ENCODE results near the gene TSPAN5. TPM values are rescaled to one million over a fixed set of nuclear protein-coding genes. Genes with fewer than 3 reads are reported as not detected.

TSPAN5 gene
- polyA plus RNA-seq (28.0 to 45.5 TPM (median 45.0 TPM) in 3 replicates), polyA minus RNA-seq (26.0 to 43.1 TPM (median 28.7 TPM) in 3 replicates)
- polyA plus RNA-seq (2011; ENCODE audit: low read depth) = 4.8 TPM
- polyA plus RNA-seq (2011; cell fraction: cytosol; rRNA removed) = 20.1 and 29.1 TPM in 2 replicates
- 35.0 and 36.3 TPM in 2 replicates for polyA plus RNA-seq (2011; cell fraction: nucleus; rRNA removed)
- polyA plus RNA-seq (2012; ENCODE audit: low replicate concordance) = 11.1 and 33.6 TPM in 2 replicates
- polyA minus RNA-seq (2011; cell fraction: cytosol; rRNA and poly(A)+ RNA removed) = 25.5 TPM
- polyA minus RNA-seq (2011; cell fraction: nucleus; rRNA and poly(A)+ RNA removed) = 22.2 and 39.9 TPM in 2 replicates

DNA sequence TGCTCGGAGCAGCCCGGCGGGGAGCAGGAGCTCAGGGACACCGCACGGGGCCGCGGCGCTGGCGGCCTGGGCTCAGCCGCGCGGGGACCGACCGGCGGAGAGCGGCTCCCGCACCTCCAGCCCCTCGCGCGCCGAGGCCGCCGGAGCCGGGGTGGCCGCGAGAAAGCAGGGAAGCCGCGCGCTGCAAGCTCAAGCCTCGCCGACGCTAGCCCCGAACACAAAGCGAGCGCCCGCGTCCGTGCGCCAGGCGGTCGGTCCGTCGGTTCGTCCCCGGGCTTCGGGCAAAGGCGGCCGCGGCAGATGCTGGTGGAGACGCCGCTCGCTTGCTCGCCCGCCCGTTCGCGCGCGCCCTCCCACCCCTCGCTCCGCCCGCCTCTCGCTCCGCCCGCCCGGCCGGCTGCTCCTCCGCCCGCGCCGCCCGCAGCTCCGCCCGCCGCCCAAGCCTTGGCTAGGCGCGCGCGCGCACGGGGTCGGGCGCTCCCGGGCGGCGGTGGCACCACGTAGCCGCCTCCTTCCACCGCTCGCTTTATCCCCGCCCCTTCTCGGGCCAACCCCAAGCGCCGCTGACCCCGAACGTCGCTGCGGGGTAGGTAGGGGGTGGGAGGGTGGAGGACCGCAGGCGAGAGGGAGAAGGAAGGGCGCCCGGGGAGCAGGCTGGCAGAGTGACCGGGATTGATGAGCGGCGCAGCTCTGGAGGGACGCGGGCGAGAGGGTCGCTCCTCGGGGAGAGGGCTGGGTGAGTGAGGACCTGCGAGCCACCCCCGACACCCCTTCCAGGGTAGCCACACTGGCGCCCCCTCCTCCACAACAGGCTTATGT is at the start of gene TSPAN5:
TSPAN5 (minus strand) TSS at position 325 of the 819 bp plus-strand sequence.
- Histone ChIP-seq H3K4me2 (ENCODE audit: control insufficient read depth, extremely low read depth, insufficient read depth, low read depth, low read length) (peak within 1 kb of the TSS; percentile 98), H3K79me2 (ENCODE audit: control insufficient read depth, insufficient read depth, low read length) (peaks cover 31% of the 10 kb centered on the region), H4K20me1 (ENCODE audit: control insufficient read depth, extremely low read depth, insufficient read depth, low read length) (no peaks in the 10 kb centered on the region)

DNA sequence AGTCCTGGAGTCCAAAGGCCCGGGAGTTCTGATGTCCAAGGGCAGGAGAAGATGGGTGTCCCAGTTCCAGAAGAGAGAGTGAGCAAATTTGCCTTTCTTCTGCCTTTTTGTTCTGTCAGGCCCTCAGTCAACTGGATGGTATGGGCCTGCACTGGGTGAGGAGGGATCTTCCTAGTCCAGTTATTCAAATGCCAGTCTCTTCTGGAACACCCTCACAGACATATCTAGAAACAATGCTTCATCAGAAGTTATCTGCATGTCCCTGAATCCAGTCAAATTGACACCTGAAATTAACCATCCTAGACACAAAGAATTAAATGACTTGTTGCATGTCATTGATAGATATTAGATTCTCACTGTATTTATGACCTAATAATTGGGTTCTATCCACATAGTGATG is 48.5 kb upstream of the TSPAN5 start:
- Histone ChIP-seq H3K36me3 (ENCODE audit: control insufficient read depth in 2 of 2, extremely low read depth in 1 of 2, insufficient read depth in 2 of 2, low read length in 2 of 2) (no peaks in the 10 kb centered on the region), H3K4me1 (ENCODE audit: control insufficient read depth, extremely low read depth, insufficient read depth, low read length) (peaks cover 3% of the 10 kb centered on the region), H3K9me1 (ENCODE audit: control insufficient read depth, extremely low read depth, insufficient read depth, low read length) (no peaks in the 10 kb centered on the region), H3K9me3 (ENCODE audit: control insufficient read depth, low read depth, low read length) (no peaks in the 10 kb centered on the region), H3K27me3 (ENCODE audit: control insufficient read depth, extremely low read depth, insufficient read depth, low read length) (no peaks in the 10 kb centered on the region), H3K27ac (ENCODE audit: control insufficient read depth, insufficient read depth, low read length) (no peak overlapping the region), H3K4me2 (ENCODE audit: control insufficient read depth, extremely low read depth, insufficient read depth, low read depth, low read length) (no peak overlapping the region), H3K9ac (ENCODE audit: control insufficient read depth, extremely low read depth, insufficient read depth, low read length) (no peak overlapping the region), H2AFZ (ENCODE audit: control insufficient read depth, low read length) (no peak overlapping the region), H3K4me3 (ENCODE audit: control insufficient read depth in 2 of 3, extremely low read depth in 1 of 3, insufficient read depth in 2 of 3, low read depth in 1 of 3, low read length in 3 of 3) (no peak overlapping the region), H4K20me1 (ENCODE audit: control insufficient read depth, extremely low read depth, insufficient read depth, low read length) (no peaks in the 10 kb centered on the region), H3K79me2 (ENCODE audit: control insufficient read depth, insufficient read depth, low read length) (no peaks in the 10 kb centered on the region)
- dilution Hi-C loops (cut with MboI; ENCODE audit: extremely low pct_ligation_motif_present, low sequenced_read_pairs) = no loop called here
- no peak for DNase-seq (ENCODE audit: low read depth, low spot score)
- TF ChIP-seq, protein P1, sequence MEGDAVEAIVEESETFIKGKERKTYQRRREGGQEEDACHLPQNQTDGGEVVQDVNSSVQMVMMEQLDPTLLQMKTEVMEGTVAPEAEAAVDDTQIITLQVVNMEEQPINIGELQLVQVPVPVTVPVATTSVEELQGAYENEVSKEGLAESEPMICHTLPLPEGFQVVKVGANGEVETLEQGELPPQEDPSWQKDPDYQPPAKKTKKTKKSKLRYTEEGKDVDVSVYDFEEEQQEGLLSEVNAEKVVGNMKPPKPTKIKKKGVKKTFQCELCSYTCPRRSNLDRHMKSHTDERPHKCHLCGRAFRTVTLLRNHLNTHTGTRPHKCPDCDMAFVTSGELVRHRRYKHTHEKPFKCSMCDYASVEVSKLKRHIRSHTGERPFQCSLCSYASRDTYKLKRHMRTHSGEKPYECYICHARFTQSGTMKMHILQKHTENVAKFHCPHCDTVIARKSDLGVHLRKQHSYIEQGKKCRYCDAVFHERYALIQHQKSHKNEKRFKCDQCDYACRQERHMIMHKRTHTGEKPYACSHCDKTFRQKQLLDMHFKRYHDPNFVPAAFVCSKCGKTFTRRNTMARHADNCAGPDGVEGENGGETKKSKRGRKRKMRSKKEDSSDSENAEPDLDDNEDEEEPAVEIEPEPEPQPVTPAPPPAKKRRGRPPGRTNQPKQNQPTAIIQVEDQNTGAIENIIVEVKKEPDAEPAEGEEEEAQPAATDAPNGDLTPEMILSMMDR (optimal IDR thresholded peaks at IDR 0.05 in 1 of 3, IDR thresholded peaks at IDR 0.05 in 1 of 3, conservative IDR thresholded peaks at IDR 0.05 in 1 of 3; ENCODE audit: extremely low read depth in 1 of 3, insufficient read depth in 2 of 3, low read length in 3 of 3) = no peak
- no peak for TF ChIP-seq EZH2 (IDR thresholded peaks at IDR 0.05; ENCODE audit: low read length)
- no peak for FAIRE-seq

More for the DNA sequence above, at the start of gene TSPAN5:
- TF ChIP-seq EZH2 (IDR thresholded peaks at IDR 0.05; ENCODE audit: low read length) = no peak
- TF ChIP-seq, protein P1 (optimal IDR thresholded peaks at IDR 0.05 in 1 of 3, IDR thresholded peaks at IDR 0.05 in 1 of 3, conservative IDR thresholded peaks at IDR 0.05 in 1 of 3; ENCODE audit: extremely low read depth in 1 of 3, insufficient read depth in 2 of 3, low read length in 3 of 3) = no peak
- Histone ChIP-seq H3K36me3 (ENCODE audit: control insufficient read depth in 2 of 2, extremely low read depth in 1 of 2, insufficient read depth in 2 of 2, low read length in 2 of 2) (no peaks in the 10 kb centered on the region), H3K4me3 (ENCODE audit: control insufficient read depth in 2 of 3, extremely low read depth in 1 of 3, insufficient read depth in 2 of 3, low read depth in 1 of 3, low read length in 3 of 3) (peak within 1 kb of the TSS; percentile 72 to 98 (median 93)), H3K27me3 (ENCODE audit: control insufficient read depth, extremely low read depth, insufficient read depth, low read length) (no peaks in the 10 kb centered on the region), H3K4me1 (ENCODE audit: control insufficient read depth, extremely low read depth, insufficient read depth, low read length) (peaks cover 56% of the 10 kb centered on the region), H3K9me3 (ENCODE audit: control insufficient read depth, low read depth, low read length) (no peaks in the 10 kb centered on the region), H3K27ac (ENCODE audit: control insufficient read depth, insufficient read depth, low read length) (peak within 1 kb of the TSS; percentile 54), H3K9me1 (ENCODE audit: control insufficient read depth, extremely low read depth, insufficient read depth, low read length) (no peaks in the 10 kb centered on the region), H3K9ac (ENCODE audit: control insufficient read depth, extremely low read depth, insufficient read depth, low read length) (peak within 1 kb of the TSS; percentile 74), H2AFZ (ENCODE audit: control insufficient read depth, low read length) (peak within 1 kb of the TSS; percentile 80)
- dilution Hi-C loops (cut with MboI; ENCODE audit: extremely low pct_ligation_motif_present, low sequenced_read_pairs) = no loop called here
- no peak for FAIRE-seq
- DNase-seq (ENCODE audit: low read depth, low spot score) = no peak
